RWPE2 (cell line): ENCODE results near the gene FTO.

Experiments
- ATAC-seq: fragments of 200-7000 bp; cut with Tn5 transposase; 3 replicates; pipeline ENCODE4 v1.9.1; 2021; ENCODE audit warnings: low read depth
- DNase-seq: peaks from one replicate; pipeline ENCODE4 v3.0.0-alpha.2; 2020; ENCODE audit warnings: low spot score
- H3K27ac ChIP-seq: fragments of 450-650 bp; 2 replicates; pipeline ENCODE4 v1.5.1; 2017; ENCODE audit warnings: mild to moderate bottlenecking; ENCODE audit not compliant: poor library complexity, severe bottlenecking
- H3K27me3 ChIP-seq: fragments of 250-450 bp; sonication (Bioruptor Pico); 2 replicates; pipeline ENCODE4 v1.5.1; 2021; ENCODE audit warnings: mild to moderate bottlenecking, moderate library complexity; ENCODE audit not compliant: insufficient read depth, poor library complexity, severe bottlenecking
- H3K36me3 ChIP-seq: fragments of 250-450 bp; sonication (Bioruptor Pico); 2 replicates; pipeline ENCODE4 v1.5.1; 2020; ENCODE audit warnings: low read depth, mild to moderate bottlenecking, moderate library complexity
- H3K4me1 ChIP-seq: fragments of 250-450 bp; sonication (Bioruptor Pico); 2 replicates; pipeline ENCODE4 v1.5.1; 2021; ENCODE audit warnings: mild to moderate bottlenecking, moderate library complexity; ENCODE audit not compliant: insufficient read depth, poor library complexity, severe bottlenecking
- H3K4me3 ChIP-seq: fragments of 250-450 bp; sonication (Bioruptor Pico); 2 replicates; pipeline ENCODE4 v1.5.1; 2021; ENCODE audit warnings: mild to moderate bottlenecking, moderate library complexity; ENCODE audit not compliant: severe bottlenecking
- H3K9me3 ChIP-seq: fragments of 250-450 bp; sonication (Bioruptor Pico); 2 replicates; pipeline ENCODE4 v1.5.1; 2021; ENCODE audit warnings: mild to moderate bottlenecking, moderate library complexity; ENCODE audit not compliant: severe bottlenecking
- TF ChIP-seq, protein P1 (sequence below): fragments of 450-650 bp; IDR thresholded peaks from one replicate; pipeline ENCODE4 v1.5.1; 2017; ENCODE audit warnings: mild to moderate bottlenecking, moderate library complexity; ENCODE audit not compliant: poor library complexity, severe bottlenecking

The FTO gene

DNA sequence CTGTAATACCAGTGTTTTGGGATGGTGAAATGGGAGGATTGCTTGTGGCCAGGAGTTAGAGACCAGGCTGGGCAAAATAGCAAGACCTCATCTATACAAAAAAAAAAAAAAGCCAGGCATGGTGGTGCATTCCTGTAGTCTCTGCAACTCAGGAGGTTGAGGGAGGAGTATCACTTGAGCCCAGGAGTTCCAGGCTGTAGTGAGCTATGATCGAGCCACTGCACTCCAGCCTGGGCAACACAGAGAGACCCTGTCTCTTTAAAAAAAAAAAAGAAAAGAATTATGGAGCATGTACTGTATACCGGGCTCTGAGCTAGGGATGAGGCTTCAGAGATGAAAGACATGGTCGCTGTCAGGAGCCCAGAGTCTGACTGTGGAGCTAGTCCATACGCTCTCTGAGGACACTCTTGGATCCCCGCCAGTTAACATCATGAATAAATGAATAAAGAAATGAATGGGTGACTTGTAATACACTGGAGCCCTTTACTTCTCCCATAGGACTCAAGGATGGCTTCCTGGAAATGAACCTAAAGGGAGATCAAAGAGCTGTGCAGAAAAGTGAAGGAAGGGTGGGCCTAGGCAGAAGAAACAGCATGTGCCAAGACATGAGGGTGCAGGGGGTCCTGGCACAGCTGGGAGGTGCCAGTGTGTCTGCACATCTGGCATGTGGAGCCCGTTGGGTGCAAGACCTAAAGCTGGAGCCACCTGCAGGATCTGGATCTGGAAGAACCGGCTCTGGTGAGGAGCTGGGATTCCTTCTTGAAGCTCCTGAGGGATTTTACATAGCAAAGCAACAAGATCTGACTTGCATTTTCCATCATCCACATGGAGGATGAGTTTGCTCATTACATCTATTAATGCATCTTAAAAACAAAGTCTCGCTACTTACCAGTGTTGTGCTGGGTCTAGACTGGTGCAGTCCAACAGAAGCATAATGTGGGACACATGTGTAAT lies 462.2 kb downstream of the FTO start:
- no peak for ATAC-seq
- TF ChIP-seq, protein P1, sequence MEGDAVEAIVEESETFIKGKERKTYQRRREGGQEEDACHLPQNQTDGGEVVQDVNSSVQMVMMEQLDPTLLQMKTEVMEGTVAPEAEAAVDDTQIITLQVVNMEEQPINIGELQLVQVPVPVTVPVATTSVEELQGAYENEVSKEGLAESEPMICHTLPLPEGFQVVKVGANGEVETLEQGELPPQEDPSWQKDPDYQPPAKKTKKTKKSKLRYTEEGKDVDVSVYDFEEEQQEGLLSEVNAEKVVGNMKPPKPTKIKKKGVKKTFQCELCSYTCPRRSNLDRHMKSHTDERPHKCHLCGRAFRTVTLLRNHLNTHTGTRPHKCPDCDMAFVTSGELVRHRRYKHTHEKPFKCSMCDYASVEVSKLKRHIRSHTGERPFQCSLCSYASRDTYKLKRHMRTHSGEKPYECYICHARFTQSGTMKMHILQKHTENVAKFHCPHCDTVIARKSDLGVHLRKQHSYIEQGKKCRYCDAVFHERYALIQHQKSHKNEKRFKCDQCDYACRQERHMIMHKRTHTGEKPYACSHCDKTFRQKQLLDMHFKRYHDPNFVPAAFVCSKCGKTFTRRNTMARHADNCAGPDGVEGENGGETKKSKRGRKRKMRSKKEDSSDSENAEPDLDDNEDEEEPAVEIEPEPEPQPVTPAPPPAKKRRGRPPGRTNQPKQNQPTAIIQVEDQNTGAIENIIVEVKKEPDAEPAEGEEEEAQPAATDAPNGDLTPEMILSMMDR, result no peak
- Histone ChIP-seq H3K9me3 (no peaks in the 10 kb centered on the region), H3K4me3 (no peak overlapping the region), H3K27me3 (no peaks in the 10 kb centered on the region), H3K27ac (no peak overlapping the region), H3K36me3 (no peaks in the 10 kb centered on the region), H3K4me1 (no peaks in the 10 kb centered on the region)
- DNase-seq, result no peak

DNA sequence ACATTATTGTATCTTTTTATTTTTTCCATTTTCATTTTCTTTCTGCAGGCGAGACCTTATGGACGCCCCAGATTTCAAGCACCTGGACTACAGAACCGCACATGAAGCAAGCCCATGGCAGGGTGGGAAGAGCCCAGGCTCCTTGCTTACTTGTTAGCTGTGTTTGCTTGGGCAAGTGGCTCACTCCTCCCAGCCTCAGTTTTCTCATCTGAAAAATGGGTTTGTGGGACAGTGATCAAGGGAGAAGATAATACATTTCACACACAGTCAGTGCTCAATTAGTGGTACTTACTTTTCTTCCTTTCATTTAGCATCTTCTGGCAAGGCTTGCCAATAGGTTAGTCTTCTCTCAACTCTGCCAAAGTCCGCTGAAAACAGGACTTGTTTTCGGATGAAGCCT lies 465.2 kb downstream of the FTO start:
- Histone ChIP-seq H3K27me3 (peaks cover 7% of the 10 kb centered on the region), H3K4me1 (no peaks in the 10 kb centered on the region), H3K9me3 (no peaks in the 10 kb centered on the region), H3K36me3 (no peaks in the 10 kb centered on the region), H3K27ac (no peak overlapping the region), H3K4me3 (no peak overlapping the region)
- no peak for ATAC-seq
- TF ChIP-seq, protein P1, result no peak
- DNase-seq, result no peak

DNA sequence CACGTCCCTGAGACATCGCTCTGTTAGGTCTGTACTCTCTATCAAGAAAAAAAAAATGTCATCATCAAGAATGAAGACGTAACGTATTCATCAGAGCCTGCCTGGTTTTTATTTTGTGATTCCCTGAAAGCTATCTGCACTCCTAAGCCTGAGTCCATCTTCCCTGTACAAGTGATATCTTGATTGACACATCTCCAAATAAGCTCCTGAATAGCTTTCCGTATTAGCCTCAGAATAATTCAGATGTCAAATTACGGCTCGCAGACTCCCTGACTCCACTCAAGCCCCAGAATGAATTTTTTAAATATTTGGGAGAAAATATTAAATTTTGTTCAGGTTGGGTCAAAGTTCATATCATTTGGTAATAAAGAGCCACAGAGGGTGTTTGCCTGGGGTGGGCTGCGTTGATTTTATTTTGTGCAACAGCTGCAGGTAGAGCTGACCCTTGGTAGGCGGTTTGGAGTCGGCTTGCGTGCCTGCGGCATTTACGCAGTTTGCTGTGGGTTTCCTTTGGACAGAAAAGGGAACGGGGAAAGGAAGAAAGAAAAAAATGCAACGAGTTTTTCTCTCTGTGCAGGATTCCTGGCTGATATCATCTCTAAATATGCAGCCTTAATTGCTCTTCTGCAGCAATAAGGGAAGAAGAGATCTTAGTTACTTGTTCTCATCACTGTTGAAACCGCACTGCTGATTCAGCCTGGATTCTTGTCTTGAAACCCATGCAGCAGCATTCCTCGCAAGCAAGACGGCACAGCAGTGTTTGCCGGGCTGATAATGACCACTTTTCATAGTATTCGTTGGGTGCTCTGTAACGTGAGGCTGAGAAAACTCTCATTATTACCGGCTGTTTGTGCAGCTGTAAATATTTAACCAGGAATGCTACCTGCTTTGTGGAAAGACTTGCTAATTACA lies 467.9 kb downstream of the FTO start:
- DNase-seq, result no peak
- TF ChIP-seq, protein P1, result no peak
- Histone ChIP-seq H3K4me1 (no peaks in the 10 kb centered on the region), H3K27ac (no peak overlapping the region), H3K9me3 (no peaks in the 10 kb centered on the region), H3K36me3 (no peaks in the 10 kb centered on the region), H3K27me3 (peaks cover 7% of the 10 kb centered on the region), H3K4me3 (no peak overlapping the region)
- 0 out of 3 replicates have a peak, but pooled peaks have one; percentile 31 for ATAC-seq

DNA sequence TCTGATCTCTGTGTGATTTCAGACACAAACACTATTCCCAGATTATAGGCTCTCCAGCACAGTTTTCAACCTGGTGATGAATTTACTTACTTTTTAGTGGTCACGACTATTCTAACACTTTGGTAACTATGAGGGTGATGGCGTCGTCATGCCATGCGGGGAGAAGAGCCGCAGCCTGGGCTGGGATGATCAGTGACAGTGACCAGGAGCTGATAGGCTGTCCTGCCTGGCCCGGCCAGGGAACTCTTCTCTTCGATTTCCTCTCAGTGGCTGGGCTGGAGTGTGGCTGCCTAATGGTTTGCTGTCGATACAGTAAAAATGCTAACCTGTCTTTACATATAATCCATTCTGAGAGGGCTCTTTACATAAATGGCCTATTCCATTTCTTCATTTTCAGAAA lies 469.5 kb downstream of the FTO start:
- ATAC-seq, result no peak
- TF ChIP-seq, protein P1, result no peak
- no peaks in the 10 kb centered on the region for H3K4me1 ChIP-seq
- peaks cover 7% of the 10 kb centered on the region for H3K27me3 ChIP-seq
- no peaks in the 10 kb centered on the region for H3K36me3 ChIP-seq
- no peak overlapping the region for H3K27ac ChIP-seq
- no peaks in the 10 kb centered on the region for H3K9me3 ChIP-seq
- no peak overlapping the region for H3K4me3 ChIP-seq
- DNase-seq, result no peak
